Psoas muscle (tissue), 8 donors: Measurements from ENCODE around the gene CXCL12. TPM values are rescaled to one million over a fixed set of nuclear protein-coding genes. Genes with fewer than 3 reads are reported as not detected.

Experiments used
- ATAC-seq, 4 donors: fragments of 200-7000 bp; cut with Tn5 transposase; one replicate each; pipeline ENCODE4 v1.9.1; 2020; ENCODE audit warnings: moderate library complexity in 3 of 4, mild to moderate bottlenecking in 2 of 4
- DNase-seq, 2 donors: peaks; one replicate each; pipeline ENCODE4 v3.0.0-alpha.2; 2020
- H3K27ac ChIP-seq: fragments of 200-600 bp; one replicate; pipeline ENCODE4 v1.8.0; 2022
- H3K27me3 ChIP-seq, 3 donors: fragments of 200-600 bp in 1 of 3; one replicate each; pipeline versions ENCODE4 v1.6.1 to v1.8.0; 2013 to 2022; ENCODE audit warnings: low read length in 2 of 3, mild to moderate bottlenecking in 2 of 3, moderate library complexity in 1 of 3; ENCODE audit not compliant: insufficient read depth in 3 of 3
- H3K36me3 ChIP-seq, 2 donors: fragments of 200-600 bp in 1 of 2; one replicate each; pipeline versions ENCODE4 v1.6.1 to v1.8.0; 2013 to 2022; ENCODE audit warnings: low read depth in 1 of 2, mild to moderate bottlenecking in 1 of 2, moderate library complexity in 1 of 2; ENCODE audit not compliant: insufficient read depth in 1 of 2
- H3K4me1 ChIP-seq: fragments of 200-600 bp; one replicate; pipeline ENCODE4 v1.8.0; 2022
- H3K4me3 ChIP-seq: fragments of 200-600 bp; one replicate; pipeline ENCODE4 v1.8.0; 2022; ENCODE audit warnings: mild to moderate bottlenecking
- H3K9me3 ChIP-seq: fragments of 200-600 bp; one replicate; pipeline ENCODE4 v1.8.0; 2022
- WGBS, 3 donors: extraction: QIAGEN DNeasy Blood & Tissue Kit; methylation state at CpG; one replicate each; pipeline versions ENCODE4 v1.1.6 to v1.1.7; 2013; 5-methylcytosine and 5-hydroxymethylcytosine counted together
- intact Hi-C, 2 donors: fragments of 100-400 bp; cut with DNase I; formaldehyde crosslinking; loops; one replicate each; pipeline versions ENCODE4 v1.11.0 to v1.14.2; 2022
- polyA plus RNA-seq, 3 donors: library from polyadenylated mRNA; stranded (reverse); fragments of 200-250 nt; gene quantifications; one replicate each; pipeline ENCODE4 v1.2.3, GENCODE V29; 2013
- total RNA-seq, 4 donors: library from RNA; stranded (reverse); fragmentation: NEBNext Ultra II Directional in 2 of 4; extraction: Animal tissue kit (Norgen Biotek cat#: 25700) in 2 of 4; gene quantifications; one replicate each; pipeline versions ENCODE4 v1.2.1 to v1.2.4, GENCODE V29; 2021 to 2023
- TF ChIP-seq, protein P1 (sequence below): fragments of 200-600 bp; IDR thresholded peaks from one replicate; pipeline ENCODE4 v1.8.0; 2022; ENCODE audit warnings: antibody characterized with exemption
- donor health status: healthy with polysubstance abuse.
- donor health status: DM: no; HTN: no; CAD: no; lungs with moderate emphysema.
- donor health status: Bipolar disorder and iron deficiency.
- donor health status: healthy.
- donor health status: DM: yes; HTN: yes; CAD: no.
- donor health status: DM: no; HTN: no; CAD: no.
- donor health status: DM: no; HTN: no; CAD: no.
- donor health status: DM: yes; HTN: yes; CAD: no.

Gene CXCL12
- total and polyA plus RNA-seq, 7 donors: 16.1 to 84.4 (median 40.4) TPM

DNA sequence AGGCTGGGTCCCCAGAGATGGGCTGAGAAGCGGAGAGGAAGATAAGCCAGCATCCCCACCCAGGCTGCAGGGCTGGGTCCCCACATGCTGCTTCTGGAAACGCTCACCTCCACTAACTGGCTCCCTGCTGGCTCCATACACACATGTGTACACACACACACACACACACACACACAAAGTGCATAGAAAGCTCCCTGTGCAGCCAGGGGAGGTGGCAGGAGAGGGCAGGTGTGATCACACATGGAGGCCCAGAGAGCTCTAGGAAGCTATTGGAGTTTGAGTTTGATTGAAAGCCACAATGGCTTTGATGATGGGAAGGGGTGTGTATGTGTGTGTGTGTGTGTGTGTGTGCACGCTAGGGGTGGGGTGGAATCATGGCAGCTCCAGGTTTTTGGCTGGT lies 29.3 kb downstream of the CXCL12 start:
- TF ChIP-seq, protein P1, sequence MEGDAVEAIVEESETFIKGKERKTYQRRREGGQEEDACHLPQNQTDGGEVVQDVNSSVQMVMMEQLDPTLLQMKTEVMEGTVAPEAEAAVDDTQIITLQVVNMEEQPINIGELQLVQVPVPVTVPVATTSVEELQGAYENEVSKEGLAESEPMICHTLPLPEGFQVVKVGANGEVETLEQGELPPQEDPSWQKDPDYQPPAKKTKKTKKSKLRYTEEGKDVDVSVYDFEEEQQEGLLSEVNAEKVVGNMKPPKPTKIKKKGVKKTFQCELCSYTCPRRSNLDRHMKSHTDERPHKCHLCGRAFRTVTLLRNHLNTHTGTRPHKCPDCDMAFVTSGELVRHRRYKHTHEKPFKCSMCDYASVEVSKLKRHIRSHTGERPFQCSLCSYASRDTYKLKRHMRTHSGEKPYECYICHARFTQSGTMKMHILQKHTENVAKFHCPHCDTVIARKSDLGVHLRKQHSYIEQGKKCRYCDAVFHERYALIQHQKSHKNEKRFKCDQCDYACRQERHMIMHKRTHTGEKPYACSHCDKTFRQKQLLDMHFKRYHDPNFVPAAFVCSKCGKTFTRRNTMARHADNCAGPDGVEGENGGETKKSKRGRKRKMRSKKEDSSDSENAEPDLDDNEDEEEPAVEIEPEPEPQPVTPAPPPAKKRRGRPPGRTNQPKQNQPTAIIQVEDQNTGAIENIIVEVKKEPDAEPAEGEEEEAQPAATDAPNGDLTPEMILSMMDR: no peak
- H3K4me3 ChIP-seq: no peak overlapping the region
- no peaks in the 10 kb centered on the region for H3K36me3 ChIP-seq
- 89 to 93% (median 92%) methylated on average over 3 of the region's 3 CpGs for WGBS, 3 donors
- ATAC-seq (no peak), DNase-seq (no peak)
- no peaks in the 10 kb centered on the region for H3K27me3 ChIP-seq
- intact Hi-C loops: no loop called here
- no peaks in the 10 kb centered on the region for H3K9me3 ChIP-seq
- H3K4me1 ChIP-seq: no peaks in the 10 kb centered on the region
- no peak overlapping the region for H3K27ac ChIP-seq

DNA sequence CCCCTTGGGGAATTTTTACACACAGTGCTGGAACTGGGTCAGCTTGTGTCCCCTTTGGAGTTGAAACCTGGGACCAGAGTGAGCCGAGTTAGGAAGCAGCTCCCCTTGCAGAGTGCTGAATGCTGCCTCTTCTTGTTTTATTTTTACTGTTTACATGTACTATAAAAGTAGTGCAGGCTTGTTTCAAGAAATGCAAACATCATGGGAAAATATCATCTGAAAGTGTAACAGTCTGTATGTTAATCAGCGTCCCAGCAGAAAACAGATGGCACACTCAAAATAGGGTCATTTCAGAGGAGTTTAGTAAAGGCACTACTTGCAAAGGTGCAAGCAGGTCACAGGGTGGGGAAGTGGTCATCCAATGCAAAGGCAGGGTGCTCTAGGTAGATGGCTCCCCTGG lies 30.1 kb downstream of the CXCL12 start:
- Histone ChIP-seq H3K4me3 (no peak overlapping the region), H3K27me3 (no peaks in the 10 kb centered on the region), H3K4me1 (no peaks in the 10 kb centered on the region), H3K9me3 (no peaks in the 10 kb centered on the region), H3K27ac (no peak overlapping the region), H3K36me3 (no peaks in the 10 kb centered on the region)
- no peak for DNase-seq
- WGBS, 3 donors: 84 to 89% (median 88%) methylated on average over 2 of the region's 2 CpGs
- ATAC-seq: no peak
- TF ChIP-seq, protein P1: no peak
- intact Hi-C loops: no loop called here

DNA sequence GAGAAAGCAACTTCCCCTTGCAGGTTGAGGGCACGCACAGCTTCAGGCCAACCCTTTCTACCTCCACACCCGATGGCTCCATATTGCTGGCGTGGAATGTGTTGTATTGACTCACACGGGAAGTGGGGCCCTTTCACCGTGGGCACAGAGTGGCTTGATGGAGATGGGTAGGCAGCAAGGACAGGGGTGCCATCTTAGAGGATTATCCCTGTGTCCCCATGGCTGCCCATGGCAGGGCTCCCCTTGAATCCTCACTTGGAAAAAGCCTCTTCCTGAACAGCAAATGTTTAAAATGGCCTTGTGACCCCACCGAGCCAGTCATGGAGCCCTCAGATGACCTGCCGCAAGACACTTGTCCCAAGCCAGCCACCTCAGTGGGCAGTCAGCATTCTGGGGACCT lies 31.2 kb downstream of the CXCL12 start:
- Histone ChIP-seq H3K4me1 (no peaks in the 10 kb centered on the region), H3K36me3 (no peaks in the 10 kb centered on the region), H3K9me3 (no peaks in the 10 kb centered on the region), H3K27me3 (no peaks in the 10 kb centered on the region), H3K4me3 (no peak overlapping the region), H3K27ac (no peak overlapping the region)
- intact Hi-C loops: no loop called here
- ATAC-seq (no peak), DNase-seq (no peak)
- TF ChIP-seq, protein P1: no peak
- WGBS, 3 donors: 97 to 98% (median 97%) methylated on average over 7 of the region's 7 CpGs

DNA sequence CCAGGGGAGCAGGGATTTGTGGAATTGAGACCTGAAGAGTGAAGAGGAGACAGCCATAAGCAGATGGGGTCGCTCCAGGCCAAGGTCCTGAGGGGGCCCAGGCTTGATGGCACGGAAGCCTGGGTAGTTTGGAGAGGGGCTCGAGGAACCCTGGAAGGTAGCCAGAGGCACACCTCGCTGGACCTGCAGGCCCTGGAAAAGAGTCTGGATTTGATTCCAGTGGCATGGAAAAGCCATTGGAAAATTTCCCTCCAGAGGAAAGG lies 31.8 kb downstream of the CXCL12 start:
- intact Hi-C loops: no loop called here
- Histone ChIP-seq H3K27ac (no peak overlapping the region), H3K36me3 (no peaks in the 10 kb centered on the region), H3K4me1 (no peaks in the 10 kb centered on the region), H3K27me3 (no peaks in the 10 kb centered on the region), H3K9me3 (no peaks in the 10 kb centered on the region), H3K4me3 (no peak overlapping the region)
- WGBS, 3 donors: 95 to 99% (median 97%) methylated on average over 4 of the region's 4 CpGs
- TF ChIP-seq, protein P1: no peak
- no peak for ATAC-seq
- no peak for DNase-seq

DNA sequence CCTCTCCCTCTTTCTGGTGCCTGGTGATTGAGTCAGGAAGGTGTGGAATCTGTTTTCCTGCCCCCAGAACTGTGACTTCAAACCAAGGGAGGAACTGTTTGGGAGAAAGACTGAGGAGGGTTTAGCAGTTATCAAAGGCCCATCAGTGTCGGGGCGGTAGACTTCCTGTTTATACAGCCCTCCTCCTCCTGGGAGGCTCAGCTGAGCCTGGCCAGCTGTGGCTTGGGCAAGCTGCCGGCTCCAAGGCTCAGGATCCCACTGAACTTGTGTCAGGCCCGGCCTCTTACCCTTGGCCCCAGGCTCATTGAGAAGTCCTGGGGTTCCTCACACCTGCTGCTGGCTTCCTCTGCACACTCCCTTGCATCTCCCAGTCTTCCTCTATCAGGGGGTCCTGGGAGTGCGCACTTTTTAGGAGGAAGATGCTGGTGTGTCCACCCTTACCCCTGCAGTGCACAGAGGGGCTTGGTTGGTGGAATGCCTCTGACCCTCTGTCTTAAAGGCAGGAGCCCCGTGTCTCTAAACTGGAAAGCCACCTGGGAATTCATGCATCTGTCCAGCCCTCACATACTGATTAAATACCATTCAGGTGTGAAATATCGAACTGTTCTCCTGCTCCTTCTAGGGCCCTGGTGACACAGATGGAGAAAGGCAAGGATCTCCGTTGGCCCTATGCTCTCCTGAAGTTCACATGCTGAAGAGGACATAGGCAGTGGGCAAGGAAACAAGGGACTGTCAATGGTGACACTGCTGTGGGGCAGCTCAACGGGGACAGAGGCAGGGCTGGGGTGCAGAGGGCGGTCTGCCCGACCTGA lies 32.4 kb downstream of the CXCL12 start:
- no peaks in the 10 kb centered on the region for H3K27me3 ChIP-seq
- ATAC-seq (peak; percentile 45 to 76 (median 52)), DNase-seq (peak; percentile 56 to 79)
- TF ChIP-seq, protein P1: no peak
- no peak overlapping the region for H3K4me3 ChIP-seq
- H3K36me3 ChIP-seq: no peaks in the 10 kb centered on the region
- WGBS, 3 donors: 61 to 66% (median 65%) methylated on average over 11 of the region's 11 CpGs
- H3K4me1 ChIP-seq: no peaks in the 10 kb centered on the region
- H3K27ac ChIP-seq: no peak overlapping the region
- H3K9me3 ChIP-seq: no peaks in the 10 kb centered on the region
- intact Hi-C loops: no loop called here
